ENCODE measurements around the gene AVEN.
"Not testable (repeated sequence)": the region's sequence is repeated elsewhere in the genome, so short reads cannot be mapped to it uniquely, and the experiment has no call there.

Gene AVEN

DNA sequence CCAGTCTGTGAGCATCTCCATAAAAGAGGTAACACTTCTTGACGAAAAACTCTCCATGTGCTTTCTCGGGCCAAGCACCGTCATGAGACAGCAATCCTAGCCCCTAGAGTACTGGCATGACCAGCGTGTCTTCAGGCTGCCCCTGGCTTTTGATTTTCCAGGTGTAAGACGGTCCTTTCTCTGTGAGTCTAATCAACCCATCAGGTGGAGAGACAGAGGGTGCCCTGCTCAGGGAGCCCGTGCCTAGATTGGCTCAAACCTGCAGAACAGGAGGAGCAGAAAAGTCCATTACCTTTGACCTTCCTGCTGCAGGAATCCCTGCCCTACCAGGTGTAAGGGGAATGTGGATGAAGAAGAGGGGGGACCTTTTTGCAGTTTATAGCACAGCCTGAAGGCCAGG is 180.2 kb downstream of the AVEN start:
- in situ Hi-C loops (cut with HindIII; ENCODE audit: low sequenced_read_pairs) = no loop called here

DNA sequence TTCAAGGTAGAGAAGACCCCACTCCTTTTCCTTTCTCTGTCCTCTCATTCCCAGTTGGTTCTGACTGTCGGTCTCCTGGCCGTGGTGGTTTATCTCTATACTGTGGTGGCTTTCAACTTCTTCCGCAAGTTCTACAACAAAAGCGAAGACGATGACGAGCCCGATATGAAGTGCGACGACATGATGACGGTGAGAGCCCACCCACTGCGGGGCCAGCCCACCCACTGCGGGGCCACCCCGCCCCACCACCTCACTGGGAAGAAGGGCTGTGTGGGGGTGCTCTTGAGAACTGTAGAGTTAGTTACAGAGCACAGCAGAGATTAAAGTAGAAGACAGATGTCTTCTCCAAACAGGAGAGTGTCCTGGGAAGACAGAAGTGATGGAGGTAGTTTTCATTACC is 181.3 kb downstream of the AVEN start:
- in situ Hi-C loops (cut with HindIII; ENCODE audit: low sequenced_read_pairs) = no loop called here

DNA sequence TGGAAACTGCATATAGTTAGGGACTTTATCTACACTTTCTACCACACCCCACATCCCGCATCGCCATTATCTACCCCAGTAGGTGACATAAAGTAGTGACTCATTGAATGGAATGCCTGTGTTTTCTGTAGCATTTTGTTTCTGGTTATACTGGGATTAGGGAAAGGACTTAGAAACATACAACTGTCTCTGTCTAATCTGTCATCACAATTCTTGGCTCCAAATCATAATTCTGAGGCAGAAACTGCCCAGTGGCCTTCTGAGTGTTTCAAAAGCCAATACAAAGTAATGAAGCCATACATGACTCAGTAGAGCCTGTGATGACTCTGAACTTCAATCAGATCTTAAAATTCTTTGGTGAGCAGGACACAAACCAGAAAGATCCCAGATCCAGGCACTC is 186.4 kb downstream of the AVEN start:
- in situ Hi-C loops (cut with HindIII; ENCODE audit: low sequenced_read_pairs) = no loop called here

DNA sequence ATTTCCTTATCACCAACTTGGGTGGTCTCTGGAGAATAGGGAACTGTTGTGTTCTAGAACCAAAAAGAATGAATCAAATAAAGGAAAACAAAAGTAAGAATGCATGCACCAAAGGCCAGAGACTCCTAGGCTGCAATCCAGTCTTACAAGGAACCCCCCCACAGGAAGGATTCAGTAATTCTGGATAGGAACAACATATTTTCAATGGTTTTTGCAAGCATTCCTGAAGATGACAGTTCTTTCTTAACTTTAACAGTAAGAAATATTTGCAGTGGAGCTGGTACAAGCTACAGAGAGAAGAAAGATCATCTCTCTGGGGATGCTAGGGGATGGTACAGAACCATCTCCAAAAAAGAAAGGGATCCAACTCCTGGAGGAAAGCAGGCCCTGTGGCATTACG is 186.9 kb downstream of the AVEN start:
- in situ Hi-C loops (cut with HindIII; ENCODE audit: low sequenced_read_pairs) = no loop called here

DNA sequence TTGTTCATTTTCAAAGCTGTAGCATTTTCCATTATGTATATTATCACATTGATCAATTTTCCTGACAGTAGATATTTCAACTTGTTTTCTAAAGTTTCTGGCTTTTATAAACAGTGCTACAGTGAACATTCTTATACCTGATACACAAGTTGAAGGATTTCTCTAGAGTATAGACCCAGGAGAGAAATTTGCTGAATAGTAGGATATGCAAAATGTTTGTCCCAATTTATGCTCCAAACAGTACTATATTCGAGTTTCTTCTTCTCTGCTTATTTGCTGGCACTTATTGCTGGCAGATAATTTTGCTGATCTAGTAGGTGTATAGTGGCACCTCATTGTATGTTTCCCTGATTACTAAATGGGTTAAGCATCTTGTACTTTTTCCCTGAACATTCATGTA is 187.9 kb downstream of the AVEN start:
- in situ Hi-C loops (cut with HindIII; ENCODE audit: low sequenced_read_pairs) = no loop called here

DNA sequence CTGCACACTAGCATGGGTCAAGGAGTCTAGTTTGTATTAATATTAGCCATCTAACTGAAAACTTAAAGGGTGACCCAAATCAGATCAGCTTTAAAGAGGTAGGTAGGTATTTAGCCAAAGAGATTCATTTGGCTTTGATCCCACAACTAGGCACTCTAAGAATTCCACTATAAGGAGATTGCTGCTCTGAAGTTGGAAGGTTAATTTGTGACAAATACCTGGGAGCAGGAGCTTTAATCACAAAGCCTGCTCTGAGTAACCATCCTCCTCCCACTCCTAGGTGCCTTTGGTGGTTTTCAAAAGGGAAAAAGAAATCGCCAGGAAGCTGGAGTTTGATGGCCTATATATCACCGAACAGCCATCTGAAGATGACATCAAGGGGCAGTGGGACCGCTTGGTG is 191.0 kb downstream of the AVEN start:
- in situ Hi-C loops (cut with HindIII; ENCODE audit: low sequenced_read_pairs) = no loop called here

DNA sequence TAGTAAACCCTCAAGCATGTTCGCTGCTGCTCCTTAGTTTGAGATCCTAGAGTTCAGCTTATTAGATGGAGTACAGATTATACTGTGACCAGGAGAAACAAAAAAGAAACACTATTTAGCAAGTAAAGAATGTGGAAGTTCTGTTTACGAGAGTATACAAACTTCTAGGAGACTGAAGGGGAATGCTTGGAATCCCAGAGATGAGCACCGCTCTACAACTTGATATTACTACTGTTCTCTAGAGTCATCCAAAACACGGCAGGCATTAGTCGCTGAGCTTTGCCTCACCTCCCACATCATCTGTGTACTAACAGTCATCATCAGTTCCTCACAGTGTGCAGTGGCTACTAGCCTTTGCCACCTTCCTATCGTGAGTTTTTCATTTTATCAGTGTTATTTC is 192.1 kb downstream of the AVEN start:
- in situ Hi-C loops (cut with HindIII; ENCODE audit: low sequenced_read_pairs) = no loop called here

DNA sequence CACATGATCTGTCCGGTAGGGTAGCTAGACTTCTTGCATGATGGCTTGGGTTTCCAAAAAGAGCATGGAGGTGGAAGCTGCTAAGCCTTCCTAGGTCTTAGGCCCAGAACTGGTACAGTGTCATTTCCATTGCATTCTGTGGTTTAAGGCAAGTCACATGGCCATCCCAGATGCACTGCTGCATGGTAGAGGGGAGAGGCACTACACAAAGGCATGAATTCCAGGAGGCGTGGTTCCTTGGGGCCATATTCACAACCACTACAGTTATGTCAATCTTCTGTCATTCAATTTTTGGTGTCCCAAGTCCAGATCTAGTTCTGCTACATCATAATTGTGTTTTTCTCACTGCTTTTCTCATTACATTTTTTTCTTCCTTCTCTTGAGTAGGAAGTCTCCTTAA is 192.9 kb downstream of the AVEN start:
- in situ Hi-C loops (cut with HindIII; ENCODE audit: low sequenced_read_pairs) = no loop called here

DNA sequence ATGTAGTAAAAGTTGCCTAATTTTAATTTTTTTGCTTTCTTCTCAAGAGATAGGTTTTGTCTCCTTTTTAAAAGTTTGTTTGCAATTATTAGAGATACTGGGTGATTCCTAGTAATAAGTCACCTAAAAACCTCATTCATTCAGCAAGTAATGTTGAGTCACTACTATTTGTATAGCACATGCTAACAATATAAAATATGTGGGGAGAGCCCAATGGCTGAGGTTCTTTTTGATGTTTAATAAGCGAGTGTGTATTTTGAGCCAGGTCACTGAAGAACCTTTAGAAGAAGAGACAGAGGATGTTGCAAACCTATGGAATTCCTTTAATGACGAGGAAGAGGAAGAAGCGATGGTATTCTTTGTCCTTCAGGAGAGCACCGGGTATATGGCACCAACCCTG is 194.4 kb downstream of the AVEN start:
- in situ Hi-C loops (cut with HindIII; ENCODE audit: low sequenced_read_pairs) = no loop called here

DNA sequence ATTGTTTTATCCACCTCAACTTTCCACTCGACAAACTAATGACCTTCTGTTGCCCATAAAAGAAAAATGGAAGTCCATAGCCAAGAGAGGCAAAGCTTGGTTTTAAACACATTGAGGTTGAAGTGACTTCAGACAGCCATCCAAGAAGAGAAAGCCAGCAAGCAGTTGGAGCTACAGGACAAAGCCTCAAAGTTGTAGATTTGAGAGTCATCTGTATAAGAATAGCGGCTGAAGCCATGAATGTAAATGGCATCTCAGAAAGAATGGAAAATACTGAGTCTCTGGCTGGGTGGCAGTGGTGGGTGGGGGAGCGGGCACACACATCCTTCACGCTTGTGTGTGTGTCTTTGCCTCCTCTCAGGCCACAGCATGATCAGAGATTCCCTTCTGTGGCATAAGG is 194.8 kb downstream of the AVEN start:
- in situ Hi-C loops (cut with HindIII; ENCODE audit: low sequenced_read_pairs) = no loop called here

DNA sequence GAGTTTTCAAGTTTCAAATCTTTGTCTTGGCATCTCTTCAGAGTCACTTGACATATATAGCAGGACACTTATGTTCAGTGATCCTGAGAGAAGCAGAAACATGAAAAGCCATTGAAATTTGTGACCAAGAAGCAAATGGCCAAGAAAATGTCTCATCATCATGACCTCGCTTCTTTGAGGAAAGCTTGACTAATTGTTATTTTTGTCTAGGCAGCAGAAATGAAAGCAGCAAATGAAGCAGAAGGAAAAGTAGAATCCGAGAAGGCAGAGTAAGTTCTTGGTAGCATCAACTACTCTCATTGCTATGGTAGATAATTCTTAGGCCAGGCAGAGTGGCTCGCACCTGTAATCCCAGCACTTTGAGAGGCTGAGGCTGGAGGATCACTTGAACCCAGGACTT is 198.4 kb downstream of the AVEN start:
- in situ Hi-C loops (cut with HindIII; ENCODE audit: low sequenced_read_pairs) = no loop called here

DNA sequence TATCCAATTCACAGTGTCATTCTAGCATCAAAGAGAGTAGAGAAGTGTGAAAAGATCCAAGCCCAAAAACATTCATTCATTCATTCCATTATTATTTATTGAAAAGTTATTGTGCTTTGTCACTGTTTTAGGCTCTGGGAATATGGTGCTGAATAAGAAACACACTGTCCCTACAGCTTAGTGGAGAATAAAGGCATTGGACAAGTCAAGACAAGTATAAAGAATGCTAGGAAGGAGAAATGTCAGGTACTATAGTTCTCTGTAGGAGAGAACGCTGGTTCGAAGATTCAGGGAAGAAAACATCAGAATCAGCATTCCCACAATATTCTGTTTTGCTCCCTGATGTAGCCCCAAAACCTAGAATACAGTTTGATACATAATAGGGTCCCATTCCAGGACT is 199.5 kb downstream of the AVEN start:
- in situ Hi-C loops (cut with HindIII; ENCODE audit: low sequenced_read_pairs) = no loop called here

DNA sequence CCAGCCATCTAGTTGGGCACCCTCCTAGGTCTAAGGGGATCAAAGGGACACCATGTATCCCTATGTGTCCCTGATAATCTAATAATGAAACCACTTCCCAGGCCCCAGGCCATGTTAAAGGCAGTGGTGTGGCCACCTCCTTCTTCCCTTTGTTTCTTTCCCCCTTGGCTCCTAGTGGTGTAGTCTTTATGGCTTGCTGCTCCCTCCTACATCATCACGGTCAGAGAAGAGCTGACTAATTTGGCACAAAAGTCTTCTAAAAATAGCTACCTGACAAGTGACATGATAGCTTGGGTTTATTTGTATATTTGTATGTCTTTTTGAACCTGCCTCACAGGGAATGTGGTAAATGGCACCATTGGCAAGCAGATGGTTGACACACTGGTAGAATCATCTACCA is 201.7 kb downstream of the AVEN start:
- in situ Hi-C loops (cut with HindIII; ENCODE audit: low sequenced_read_pairs) = no loop called here

DNA sequence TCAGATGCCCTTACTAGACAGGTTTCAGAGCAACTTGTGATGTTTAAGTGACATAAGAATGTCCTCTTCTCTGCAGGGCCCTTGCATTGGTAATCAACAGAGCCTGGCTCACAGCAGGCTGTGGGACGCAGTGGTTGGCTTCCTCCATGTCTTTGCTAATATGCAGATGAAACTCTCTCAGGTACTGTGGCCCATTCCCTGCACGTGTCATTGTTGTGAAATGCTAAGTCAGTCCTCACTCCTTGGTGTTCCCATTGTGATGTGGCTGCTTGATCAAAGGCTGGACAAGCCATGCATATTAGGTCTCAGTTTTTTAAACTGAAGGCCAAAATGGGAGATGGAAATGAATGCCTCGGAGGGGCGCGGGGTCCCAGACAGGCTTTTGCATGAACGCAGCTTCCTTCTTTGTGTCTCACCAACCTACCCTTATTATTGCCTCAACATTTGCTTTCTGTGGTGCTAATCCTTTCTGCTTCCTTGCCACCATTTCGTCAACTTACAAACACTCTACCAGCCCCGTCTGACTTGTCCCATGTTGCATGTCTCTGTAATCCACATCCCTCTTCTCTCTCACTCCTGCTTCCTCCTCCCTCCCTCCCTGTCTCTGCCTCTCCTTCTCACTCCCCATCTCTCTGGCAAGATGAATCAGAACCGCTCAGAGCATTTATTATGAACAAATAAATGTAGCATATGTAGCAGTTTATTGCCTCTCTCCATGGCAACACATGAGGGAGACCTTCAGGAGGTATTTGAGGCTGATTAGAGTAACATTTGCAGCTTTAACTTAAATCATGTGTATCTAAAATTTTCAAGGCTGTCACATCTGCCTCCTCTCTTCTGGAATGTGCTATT is 203.9 kb downstream of the AVEN start:
- in situ Hi-C loops (cut with HindIII; ENCODE audit: low sequenced_read_pairs) = no loop called here

DNA sequence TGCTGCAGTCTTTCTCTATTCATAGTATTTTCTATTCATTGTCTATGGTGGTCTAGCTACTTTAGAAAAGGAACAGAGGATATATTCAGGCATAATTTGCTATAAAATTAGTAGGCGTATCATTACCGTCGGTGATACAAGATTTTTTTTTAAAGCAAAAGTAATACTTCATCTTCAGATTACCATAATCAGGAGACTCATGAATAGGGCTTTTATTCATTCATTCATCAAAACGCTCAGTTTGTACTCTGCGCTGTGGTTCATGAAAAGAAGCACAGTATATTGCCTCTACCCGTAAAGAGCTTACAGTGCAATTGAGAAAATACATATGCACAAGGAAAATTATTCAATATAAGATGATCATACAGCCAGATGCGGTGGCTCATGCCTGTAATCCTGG is 207.4 kb downstream of the AVEN start:
- in situ Hi-C loops (cut with HindIII; ENCODE audit: low sequenced_read_pairs) = no loop called here

DNA sequence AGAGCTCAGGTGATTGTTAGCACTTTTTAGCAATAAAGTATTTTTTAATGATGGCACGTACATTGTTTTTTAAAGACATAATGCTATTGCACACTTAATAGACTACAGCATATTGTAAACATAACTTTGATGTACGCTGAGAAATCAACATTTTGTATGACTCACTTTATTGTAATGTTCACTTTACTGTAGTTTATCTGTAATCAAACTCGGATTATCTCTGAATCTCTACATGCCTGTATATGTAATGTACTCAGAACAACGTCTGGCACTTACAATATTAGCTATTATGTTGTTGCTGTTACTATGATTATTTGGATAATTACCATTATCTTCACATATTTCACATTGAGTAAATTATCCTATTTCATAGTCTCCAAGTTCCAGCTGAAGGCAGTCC is 208.7 kb downstream of the AVEN start:
- in situ Hi-C loops (cut with HindIII; ENCODE audit: low sequenced_read_pairs) = no loop called here

DNA sequence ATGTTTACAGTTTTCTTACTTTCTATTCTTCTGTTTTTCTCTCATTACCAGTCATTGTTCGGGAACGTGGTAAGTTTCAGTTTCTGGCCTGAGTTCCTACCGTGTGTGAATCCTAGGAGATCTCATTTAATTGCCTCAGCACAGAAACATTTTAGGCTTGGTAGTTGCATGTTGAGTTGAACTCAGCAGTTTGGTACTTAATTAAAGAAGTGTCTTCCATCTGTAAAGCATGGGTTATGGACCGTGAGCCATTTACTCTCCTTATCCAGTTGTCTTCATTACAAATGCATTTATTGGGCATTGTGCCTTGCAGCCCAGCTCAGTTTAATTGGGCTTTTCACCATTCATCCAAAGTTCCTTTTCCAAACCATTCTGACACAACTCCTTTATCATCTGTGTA is 212.8 kb downstream of the AVEN start:
- in situ Hi-C loops (cut with HindIII; ENCODE audit: low sequenced_read_pairs) = no loop called here

DNA sequence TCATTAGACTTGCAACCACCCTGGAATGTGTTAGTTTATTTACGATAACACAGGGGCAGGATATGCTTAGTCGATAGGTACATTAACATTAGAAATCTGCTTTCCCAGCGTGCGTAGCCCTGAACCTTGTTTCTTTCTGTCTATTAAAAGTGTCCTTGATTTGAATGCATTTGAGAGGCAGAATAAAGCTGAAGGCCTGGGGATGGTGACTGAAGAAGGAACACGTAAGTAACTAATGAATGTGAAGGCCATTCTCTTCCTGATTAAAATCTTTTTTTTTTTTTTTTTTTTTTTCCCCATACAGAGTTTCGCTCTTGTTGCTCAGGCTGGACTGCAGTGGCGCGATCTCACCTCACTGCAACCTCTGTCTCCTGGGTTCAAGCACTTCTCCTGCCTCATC is 213.6 kb downstream of the AVEN start:
- in situ Hi-C loops (cut with HindIII; ENCODE audit: low sequenced_read_pairs) = no loop called here

DNA sequence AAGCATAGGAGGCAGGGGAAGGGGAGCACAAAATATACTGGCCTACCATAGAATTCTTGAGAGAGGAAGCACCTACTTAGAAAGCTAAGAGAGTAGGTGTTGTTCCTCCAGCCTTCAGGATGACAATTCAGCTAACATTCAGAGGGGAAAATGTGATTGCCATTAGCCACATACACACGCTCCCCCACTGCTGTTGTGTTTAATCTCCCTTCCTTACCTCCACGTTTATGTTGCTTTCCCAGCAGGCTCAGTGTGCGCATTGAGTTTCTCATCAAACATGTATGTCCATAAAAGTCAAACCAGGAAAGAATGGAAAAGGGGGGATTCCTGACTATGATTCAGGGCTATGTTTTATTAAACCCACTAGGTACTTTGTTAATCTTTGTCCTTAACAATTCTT is 215.9 kb downstream of the AVEN start:
- in situ Hi-C loops (cut with HindIII; ENCODE audit: low sequenced_read_pairs) = no loop called here

DNA sequence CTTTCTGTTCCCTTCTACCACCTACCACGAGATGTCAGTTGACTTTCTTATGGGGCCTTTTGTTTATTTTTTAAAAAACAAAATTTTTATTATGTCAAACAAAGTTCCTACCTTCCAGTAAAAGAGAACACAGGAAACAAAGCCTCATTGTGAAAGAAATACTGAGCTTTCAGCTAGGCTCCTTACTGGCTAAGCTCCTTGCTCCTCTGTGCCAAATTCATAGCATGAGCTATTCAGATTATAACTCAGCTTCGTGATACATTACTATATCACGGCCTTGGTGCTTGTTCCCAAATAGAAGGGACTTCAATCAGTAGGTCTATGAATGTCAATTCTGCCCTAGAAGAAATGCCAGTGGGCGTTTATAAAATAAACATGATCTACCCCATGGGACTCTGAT is 216.5 kb downstream of the AVEN start:
- in situ Hi-C loops (cut with HindIII; ENCODE audit: low sequenced_read_pairs) = no loop called here

DNA sequence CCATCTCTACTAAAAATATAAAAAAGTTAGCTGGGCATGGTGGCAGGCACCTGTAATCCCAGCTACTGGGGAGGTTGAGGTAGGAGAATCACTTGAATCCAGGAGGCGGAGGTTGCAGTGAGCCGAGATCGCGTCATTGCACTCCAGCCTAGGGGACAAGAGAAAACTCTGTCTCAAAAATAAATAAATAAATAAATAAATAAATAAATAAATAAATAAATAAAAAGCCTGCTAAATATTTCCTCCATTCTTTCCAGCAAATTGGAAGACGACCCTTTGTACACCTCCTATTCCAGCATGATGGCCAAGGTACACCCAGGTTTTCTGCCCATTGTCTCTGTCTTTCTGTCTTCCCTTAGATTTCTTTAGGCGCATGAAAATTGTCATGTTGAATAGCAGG is 219.5 kb downstream of the AVEN start:
- in situ Hi-C loops (cut with HindIII; ENCODE audit: low sequenced_read_pairs) = not testable (repeated sequence)

All from DLD1 (cell line).